D721Med (cell line): ENCODE results near the gene MAP3K6.
"Not testable (repeated sequence)": the region's sequence is repeated elsewhere in the genome, so short reads cannot be mapped to it uniquely, and the experiment has no call there.

Experiments used
- DNase-seq: peaks from one replicate; pipeline ENCODE4 v3.0.0; 2011; ENCODE audit warnings: low spot score; ENCODE audit not compliant: insufficient read length
- FAIRE-seq: peaks from 2 replicates; lab custom pipeline; 2011; peaks lifted over from hg19 to GRCh38; lab: Jason Lieb, UNC
- CTCF ChIP-seq: IDR thresholded peaks from 2 replicates; pipeline ENCODE4 v1.5.1; 2012; ENCODE audit warnings: mild to moderate bottlenecking, control low read depth; ENCODE audit not compliant: insufficient read depth; ENCODE audit errors: missing control alignments

The MAP3K6 gene

GRCh38 chr1:27408151-27408550, 41.4 kb upstream of the MAP3K6 start:
- FAIRE-seq: no peak
- no peak for DNase-seq
- TF ChIP-seq CTCF: no peak

- not testable (repeated sequence) for FAIRE-seq, DNase-seq
Measured at GRCh38 chr1:27406791-27407190, 40.0 kb upstream of the MAP3K6 start.

GRCh38 chr1:27406362-27406680, 39.6 kb upstream of the MAP3K6 start:
- DNase-seq (no peak), FAIRE-seq (no peak)
- no peak for TF ChIP-seq CTCF

DNA sequence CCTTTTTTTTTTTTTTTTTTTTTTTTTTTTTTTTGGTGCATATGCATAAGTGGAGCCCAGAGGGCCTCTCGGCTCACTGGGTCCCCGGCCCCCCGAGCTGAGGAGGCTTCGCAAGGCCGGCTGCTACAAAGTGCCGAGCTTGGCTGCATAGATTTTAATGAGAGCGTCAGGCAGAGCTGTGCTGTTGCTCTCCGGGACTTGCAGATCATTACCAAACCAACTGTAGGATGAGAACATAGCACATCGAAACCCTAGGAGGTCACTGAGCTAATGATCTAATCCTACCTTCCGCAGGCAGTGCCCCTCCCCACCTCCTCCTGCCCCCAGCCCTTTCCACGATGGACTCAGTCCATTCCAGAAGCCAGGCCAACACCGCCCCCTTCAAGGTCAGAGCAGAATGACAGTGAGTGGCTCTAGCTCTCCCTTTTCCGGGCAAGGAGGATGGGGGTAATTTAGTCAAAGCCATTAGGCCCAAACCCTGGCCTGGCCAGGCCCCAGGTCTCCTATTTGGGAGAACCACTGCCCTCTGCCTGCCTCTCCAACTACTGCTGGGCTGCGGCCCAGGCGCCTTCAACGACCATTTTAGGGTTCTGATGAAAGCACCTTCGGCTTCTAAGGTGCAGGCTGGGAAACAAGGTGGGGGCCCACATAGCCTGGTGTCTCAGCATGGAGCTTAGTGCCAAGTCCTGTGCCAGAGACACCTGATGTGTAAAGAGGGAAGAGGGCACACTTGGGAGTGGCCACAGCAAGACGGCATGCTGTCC, 39.0 kb upstream of the MAP3K6 start:
- FAIRE-seq, DNase-seq: not testable (repeated sequence)

DNA sequence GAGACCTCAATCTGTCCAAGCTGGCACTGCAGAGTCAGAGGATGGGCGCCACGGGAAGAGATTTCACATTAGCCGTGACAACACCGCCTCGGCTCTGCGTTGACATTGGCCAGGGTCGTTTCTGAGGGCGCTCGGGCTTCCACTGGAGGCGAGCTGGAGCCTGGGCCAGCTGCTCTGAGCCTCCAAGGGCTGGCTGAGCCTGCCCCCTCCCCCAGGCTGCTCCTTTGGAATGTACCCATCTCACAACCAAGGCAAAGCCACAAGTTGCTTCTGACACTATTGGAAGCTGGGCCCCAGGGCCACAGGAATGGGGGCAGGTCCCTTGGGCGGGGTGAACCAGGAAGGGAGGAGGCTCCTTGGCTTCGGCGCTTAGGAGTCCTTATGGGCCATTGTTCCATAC, 38.3 kb upstream of the MAP3K6 start:
- no peak for TF ChIP-seq CTCF
- DNase-seq: no peak
- FAIRE-seq: no peak

DNA sequence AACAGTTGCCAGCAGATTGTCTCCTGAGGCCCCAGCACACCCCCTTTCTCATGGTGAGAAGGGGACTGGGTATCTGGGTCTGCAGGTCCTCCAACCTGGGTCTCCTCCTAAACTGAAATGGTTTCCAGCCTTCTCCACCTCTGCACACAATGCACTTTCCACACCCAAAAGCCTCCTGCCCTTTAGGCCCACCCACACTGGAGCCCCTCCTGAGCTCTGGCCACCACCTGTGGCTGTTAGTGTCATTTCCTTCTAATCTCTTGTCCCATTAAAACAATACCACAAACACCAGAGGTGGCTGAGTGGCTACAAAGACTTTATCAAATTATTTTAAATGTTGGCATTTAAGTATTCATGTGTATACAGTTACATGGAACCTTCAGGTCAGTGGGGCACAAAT, 37.2 kb upstream of the MAP3K6 start:
- FAIRE-seq: no peak

DNA sequence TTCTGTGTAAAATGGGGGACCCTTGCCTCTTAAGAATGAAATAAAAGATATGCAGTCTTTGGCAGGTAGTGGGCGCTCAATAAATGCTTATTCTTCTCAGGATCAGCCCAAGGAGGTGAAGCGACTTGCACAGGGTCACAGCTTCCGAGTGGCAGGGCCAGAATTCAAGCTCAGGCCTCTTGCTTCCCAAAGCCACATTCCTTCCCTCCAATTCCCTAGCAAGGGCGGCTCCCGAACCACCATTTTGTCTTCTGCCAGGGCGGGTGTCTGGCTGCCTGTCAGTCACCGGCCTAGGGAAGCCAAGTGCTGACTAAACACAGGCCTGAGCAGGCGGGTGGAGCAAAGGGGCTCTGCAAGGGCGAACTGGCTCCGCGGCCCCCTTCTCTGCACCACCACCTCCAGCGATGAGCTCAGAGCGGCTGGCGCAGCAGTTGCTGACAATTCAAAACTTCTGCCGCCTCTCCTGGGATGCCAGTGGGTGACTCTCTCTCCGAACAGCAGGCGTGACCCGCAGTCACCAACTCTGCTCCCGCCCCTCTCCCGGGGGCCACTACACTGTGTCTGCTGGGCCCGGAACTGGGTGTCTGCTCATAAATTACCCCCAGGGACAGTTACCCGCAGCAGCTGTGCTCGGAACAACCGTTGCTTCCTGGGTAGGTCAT, 36.4 kb upstream of the MAP3K6 start:
- peak; percentile 11 for TF ChIP-seq CTCF
- no peak for DNase-seq
- no peak for FAIRE-seq

More for the DNA sequence above, 37.2 kb upstream of the MAP3K6 start:
- DNase-seq: no peak
- no peak for TF ChIP-seq CTCF

- peak; percentile 39 for TF ChIP-seq CTCF
- DNase-seq: no peak
- FAIRE-seq: no peak
Measured at GRCh38 chr1:27402349-27402754, 35.6 kb upstream of the MAP3K6 start.
